ENCODE data around the gene PPFIBP2.

The PPFIBP2 gene

GRCh38 chr11:7558046-7558445 lies 44.2 kb downstream of the PPFIBP2 start:
- DNase-seq = no peak

- DNase-seq = no peak
These were observed 45.8 kb downstream of the PPFIBP2 start for GRCh38 chr11:7559398-7560283.

- no peak for DNase-seq
These were observed 47.8 kb downstream of the PPFIBP2 start for GRCh38 chr11:7561562-7561961.

GRCh38 chr11:7563281-7563680 lies 49.5 kb downstream of the PPFIBP2 start:
- no peak for DNase-seq

- no peak for DNase-seq
These were observed 51.0 kb downstream of the PPFIBP2 start for GRCh38 chr11:7564803-7565202.

GRCh38 chr11:7567311-7567710 lies 53.5 kb downstream of the PPFIBP2 start:
- no peak for DNase-seq

GRCh38 chr11:7569044-7569443 lies 55.2 kb downstream of the PPFIBP2 start:
- no peak for DNase-seq

- no peak for DNase-seq
These were observed 56.4 kb downstream of the PPFIBP2 start for GRCh38 chr11:7570241-7570640.

GRCh38 chr11:7570938-7571521 lies 57.2 kb downstream of the PPFIBP2 start:
- DNase-seq = no peak

GRCh38 chr11:7571640-7572000 lies 57.8 kb downstream of the PPFIBP2 start:
- DNase-seq = peak in 1 of 2 donors; percentile 14

GRCh38 chr11:7572001-7572712 lies 58.4 kb downstream of the PPFIBP2 start:
- DNase-seq = no peak

- no peak for DNase-seq
These were observed 59.4 kb downstream of the PPFIBP2 start for GRCh38 chr11:7573193-7573557.

- DNase-seq = no peak
These were observed 59.9 kb downstream of the PPFIBP2 start for GRCh38 chr11:7573558-7574296.

- DNase-seq = no peak
These were observed 60.8 kb downstream of the PPFIBP2 start for GRCh38 chr11:7574491-7575130.

- DNase-seq = peak in 1 of 2 donors; percentile 20
These were observed 62.3 kb downstream of the PPFIBP2 start for GRCh38 chr11:7575841-7576725.

- no peak for DNase-seq
These were observed 63.0 kb downstream of the PPFIBP2 start for GRCh38 chr11:7576726-7577290.

- peak in 1 of 2 donors; percentile 19 for DNase-seq
These were observed 63.7 kb downstream of the PPFIBP2 start for GRCh38 chr11:7577291-7578190.

- no peak for DNase-seq
These were observed 64.6 kb downstream of the PPFIBP2 start for GRCh38 chr11:7578276-7578955.

- no peak for DNase-seq
These were observed 65.6 kb downstream of the PPFIBP2 start for GRCh38 chr11:7579361-7579791.
